HG02870 (cell line): ENCODE measurements around the gene BCOR.

Experiments
- ATAC-seq: cut with Tn5 transposase; IDR thresholded peaks from one replicate; pipeline ENCODE4 v1.9.1; 2021; ENCODE audit warnings: mild to moderate bottlenecking, moderate library complexity; ENCODE audit not compliant: unreplicated experiment

Gene BCOR

DNA sequence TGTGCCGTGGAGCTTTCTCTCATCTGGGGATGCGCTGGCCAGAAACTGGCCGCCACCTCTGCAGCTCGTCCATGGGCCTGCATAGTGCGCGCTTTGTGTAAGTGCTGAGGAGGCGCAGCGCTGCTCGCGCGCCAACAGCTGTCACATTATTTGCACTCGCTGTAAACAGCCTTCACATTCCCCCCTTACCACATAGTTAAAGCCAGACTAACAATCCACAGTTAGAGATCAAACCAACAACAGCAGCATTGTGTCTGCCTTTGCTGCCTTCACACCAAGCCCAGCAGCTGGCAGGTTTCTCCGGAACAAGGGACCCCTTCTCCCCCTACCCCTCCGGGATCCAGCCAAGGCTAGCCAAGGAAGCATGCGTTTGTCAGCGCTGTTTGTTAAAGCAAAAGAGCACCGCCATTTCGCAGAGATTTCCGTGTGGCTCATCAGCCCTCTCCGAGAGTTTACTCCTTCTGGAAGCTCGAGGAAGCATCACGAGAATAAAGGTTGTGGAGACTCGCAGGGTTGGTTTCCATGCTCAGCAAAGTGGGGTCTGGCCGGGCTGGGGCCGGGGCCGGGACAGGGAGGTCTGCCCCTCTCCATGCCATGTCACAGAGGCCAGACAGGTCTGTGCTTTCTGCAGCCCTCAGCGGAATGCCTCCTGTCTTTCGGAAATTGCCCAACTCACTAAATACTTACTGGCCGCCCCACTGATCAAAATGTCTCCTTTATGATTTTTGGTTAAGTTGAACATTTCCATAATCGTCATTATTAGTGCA lies 11.0 kb downstream of the BCOR start:
- ATAC-seq, result no peak

GRCh38 chrX:40085714-40086113 lies 12.0 kb downstream of the BCOR start:
- ATAC-seq, result no peak

DNA sequence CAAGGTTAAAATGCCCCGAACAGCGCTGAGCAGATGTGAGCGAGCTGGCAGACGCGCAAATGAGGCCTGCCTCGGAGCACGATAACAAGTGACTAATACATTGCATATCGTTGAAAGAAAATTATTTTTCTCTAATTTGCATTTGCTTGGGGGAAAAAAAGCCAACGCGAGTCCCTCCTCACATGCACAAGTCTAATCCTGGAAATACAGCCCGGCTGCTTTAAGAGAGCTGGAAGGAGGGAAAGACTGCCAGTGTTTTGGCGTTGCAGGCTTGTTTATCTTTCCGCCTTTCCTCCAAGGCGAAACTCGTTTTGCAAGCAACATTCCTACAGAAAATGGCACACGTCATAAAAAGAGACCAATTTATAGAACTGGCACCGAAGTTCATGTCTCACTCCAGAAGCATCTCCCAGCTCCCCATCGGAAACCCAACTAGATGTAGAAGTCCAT lies 12.6 kb downstream of the BCOR start:
- ATAC-seq, result no peak

DNA sequence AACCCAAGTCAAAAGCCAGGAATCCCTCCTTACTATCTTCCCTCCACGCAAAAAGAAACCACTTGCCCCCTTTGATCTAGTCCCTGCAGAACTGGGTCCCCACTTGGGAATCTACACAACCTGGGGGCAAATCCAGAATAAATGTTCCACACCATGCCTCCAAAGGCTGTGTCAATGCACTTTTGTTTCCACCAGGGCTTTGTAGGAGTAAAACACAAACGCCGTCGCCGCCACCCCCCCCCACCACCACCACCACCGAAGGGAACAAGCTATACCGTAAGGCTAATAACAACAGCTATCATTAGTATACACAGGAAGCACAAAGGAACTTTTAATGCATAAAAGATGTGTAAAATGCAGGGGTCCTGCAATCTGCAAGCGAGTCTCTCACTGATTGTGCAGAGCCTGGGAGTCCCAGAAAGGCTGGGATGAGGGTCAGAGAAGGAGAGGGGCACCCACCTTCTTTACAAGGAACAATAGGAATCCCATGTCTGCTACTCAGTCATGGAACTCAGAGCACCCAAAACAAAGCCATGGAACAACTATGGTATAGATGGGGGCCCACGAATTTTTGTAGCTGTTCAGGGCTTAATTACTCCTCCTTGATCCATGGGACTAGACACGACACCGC lies 13.2 kb downstream of the BCOR start:
- ATAC-seq, result no peak

- ATAC-seq, result no peak
These were observed 13.8 kb downstream of the BCOR start for GRCh38 chrX:40083979-40084359.

DNA sequence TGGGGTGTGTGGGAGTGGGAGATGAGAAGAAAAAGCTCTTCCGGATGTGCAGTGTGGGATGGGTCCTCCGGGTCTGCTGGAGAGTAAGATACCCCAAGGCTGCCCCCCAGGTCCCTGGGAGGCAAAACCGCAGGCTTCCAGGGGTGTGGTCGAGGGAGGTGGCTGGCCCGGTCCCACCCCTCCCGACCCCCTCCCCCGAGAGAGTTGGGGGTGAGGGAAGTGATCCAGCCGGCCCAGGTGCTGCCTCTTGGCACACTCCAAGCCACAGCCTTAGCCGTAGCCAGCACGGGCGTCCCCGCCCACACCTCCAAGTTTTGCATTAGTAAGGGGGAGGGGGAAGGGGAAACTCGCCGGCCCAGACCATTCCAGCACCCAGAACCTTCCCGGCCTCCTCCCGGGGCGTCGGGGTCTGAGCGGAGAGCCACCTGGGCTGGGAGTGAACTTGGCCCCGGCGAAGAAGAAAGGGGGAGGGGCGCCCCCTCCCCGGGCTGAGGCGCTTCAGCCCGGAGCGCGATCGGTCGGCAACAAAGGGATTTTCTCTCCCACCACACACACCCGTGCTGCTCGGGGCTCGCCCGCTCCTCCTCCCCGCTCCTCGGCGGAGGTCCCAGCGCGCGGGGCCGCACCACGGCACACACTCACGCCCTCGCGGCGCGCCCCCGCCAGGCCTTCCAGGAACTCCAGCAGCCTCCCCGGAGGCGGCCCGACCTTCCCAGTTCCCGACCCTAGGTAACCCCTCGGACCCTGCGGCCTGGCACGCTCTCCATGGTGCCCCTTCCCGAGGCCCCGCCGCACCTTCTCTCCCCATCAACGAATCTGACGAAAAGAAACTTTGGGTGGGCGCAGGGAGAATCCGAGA lies 14.4 kb downstream of the BCOR start:
- no peak for ATAC-seq

DNA sequence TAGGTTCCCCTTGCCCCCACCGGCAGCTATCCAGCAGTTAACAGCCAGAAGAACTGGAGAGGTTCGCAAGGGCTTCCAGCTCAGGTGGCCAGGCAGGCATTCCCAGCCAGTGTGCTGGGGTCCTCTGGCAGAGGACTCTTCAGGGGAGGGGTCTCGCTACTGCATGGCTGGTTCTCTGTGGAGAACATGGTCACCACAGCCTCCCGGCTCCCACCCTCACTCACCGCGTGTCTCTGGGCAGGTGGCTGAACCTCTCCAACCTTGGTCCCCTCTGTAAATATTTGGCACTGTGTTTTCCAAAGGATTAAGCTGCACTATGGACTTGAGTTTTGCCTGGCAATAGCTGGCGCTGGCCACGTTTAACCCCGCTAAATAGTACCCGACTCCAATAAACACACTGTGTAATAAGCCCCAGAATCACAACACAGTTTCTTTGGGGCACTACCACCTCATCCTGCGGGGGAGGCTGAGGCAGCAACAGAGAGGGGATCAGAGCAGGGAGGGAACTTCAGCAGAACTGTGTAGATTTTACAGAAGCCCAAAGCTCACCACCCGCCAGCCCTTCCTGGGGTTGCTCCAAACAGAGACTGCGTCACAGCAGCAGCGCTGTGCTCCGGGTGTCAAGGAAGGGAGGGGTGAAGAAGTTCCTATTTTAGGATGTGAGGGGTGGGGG lies 15.2 kb downstream of the BCOR start:
- no peak for ATAC-seq

DNA sequence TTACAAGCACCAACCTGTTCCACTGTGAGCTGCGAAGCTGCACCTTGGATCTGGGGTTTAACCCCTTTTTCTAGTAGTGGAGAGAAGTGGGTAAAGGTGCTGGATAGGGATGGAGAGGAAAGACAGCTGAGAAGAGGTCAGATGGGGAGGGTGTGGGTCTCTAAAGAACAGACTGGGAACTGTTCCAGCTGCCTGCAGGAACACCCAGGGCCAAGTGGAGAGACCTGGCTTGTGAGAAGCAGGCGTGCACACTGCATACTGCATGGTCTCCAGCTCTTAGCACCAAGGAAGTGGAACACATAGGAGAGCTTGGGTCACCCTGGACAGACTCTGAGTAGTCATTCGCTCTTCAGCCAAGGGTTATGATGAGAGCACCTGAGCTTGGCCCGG lies 16.1 kb downstream of the BCOR start:
- ATAC-seq, result no peak

- no peak for ATAC-seq
These were observed 16.7 kb downstream of the BCOR start for GRCh38 chrX:40080894-40081678.

GRCh38 chrX:40079572-40079971 lies 18.2 kb downstream of the BCOR start:
- ATAC-seq, result no peak

- no peak for ATAC-seq
These were observed 19.1 kb downstream of the BCOR start for GRCh38 chrX:40078489-40079227.

- ATAC-seq, result no peak
These were observed 19.9 kb downstream of the BCOR start for GRCh38 chrX:40077906-40078305.

GRCh38 chrX:40076750-40077575 lies 20.8 kb downstream of the BCOR start:
- no peak for ATAC-seq

GRCh38 chrX:40074959-40075332 lies 22.8 kb downstream of the BCOR start:
- ATAC-seq, result no peak

DNA sequence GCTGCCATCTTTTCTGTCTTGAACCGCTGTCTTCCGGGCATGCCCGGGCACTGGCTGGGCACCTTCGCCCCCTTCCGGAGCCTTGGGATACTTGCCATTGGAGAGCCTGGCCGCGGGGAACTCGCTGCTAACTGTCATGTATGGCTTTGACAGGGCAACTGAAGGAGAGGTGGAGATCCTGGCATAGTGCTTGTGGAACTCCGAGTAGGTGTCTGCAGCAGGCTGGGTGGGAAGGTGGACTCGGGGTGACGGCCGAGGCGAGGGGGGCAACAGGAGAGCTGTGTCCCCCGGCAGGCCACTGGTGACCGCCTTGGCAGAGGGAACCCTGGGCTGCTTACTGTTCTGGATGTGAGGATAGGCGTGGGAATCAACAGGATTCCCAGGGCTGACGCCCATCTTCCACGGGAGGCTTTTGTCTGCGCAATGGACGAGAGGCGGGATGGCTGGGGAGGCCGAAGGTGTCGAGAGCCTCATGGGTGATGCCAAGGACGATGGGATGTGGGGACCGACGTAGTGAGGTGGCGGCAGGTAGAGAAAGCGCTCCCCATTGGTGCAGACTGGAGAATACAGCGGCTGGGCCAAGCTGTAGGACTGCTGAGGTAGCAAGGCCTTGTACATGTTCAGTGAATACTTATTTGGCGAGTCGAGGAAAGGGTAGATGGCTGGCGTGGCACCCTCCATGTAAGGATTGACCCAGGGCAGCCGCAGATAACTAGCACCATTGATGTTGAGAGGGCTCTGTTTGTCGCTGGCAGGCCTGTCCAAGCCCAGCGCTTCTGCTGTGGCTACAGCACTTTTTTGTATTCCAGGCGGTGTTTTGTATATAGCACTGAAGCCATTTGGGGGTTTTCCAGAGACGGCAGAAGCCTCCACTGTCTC lies 23.4 kb downstream of the BCOR start:
- ATAC-seq, result no peak

GRCh38 chrX:40073439-40074054 lies 24.2 kb downstream of the BCOR start:
- no peak for ATAC-seq

GRCh38 chrX:40072246-40072645 lies 25.5 kb downstream of the BCOR start:
- ATAC-seq, result no peak
